Endothelial cell of umbilical vein (primary cell): ENCODE measurements around the gene EIF4A3. TPM values are rescaled to one million over a fixed set of nuclear protein-coding genes. Genes with fewer than 3 reads are reported as not detected.
A peak's percentile ranks its signal among the peaks of the same experiment; 100 is the strongest.

Source experiments
- BruUV-seq: library from RNA; stranded (reverse); fragments of 400-500 nt; replicated peaks from 2 replicates; lab custom pipeline; 2021; lab: Mats Ljungman, UMichigan
- CTCF ChIA-PET: fragments of 300-600, 350-600 bp; sonication (Branson Sonifier 250); formaldehyde crosslinking; loops from one replicate; lab custom pipeline; 2021; ENCODE audit warnings: antibody characterized with exemption, inconsistent platforms; lab: Charles Lee
- POLR2A ChIA-PET: fragments of 300-600, 350-600 bp; sonication (Branson Sonifier 250); formaldehyde crosslinking; loops from one replicate; lab custom pipeline; 2021; ENCODE audit warnings: antibody characterized with exemption, inconsistent platforms; lab: Charles Lee
- DNase-seq: peaks from one replicate; pipeline ENCODE4 v3.0.0-alpha.2; 2011; ENCODE audit warnings: low read depth, low spot score
- FAIRE-seq: peaks from 2 replicates; lab custom pipeline; 2011; peaks lifted over from hg19 to GRCh38; lab: Jason Lieb, UNC
- H2AFZ ChIP-seq: 2 replicates; pipeline ENCODE4 v1.6.0; 2012; ENCODE audit warnings: low read depth, low read length, control low read depth, inconsistent platforms
- H3K27ac ChIP-seq: 2 replicates; pipeline ENCODE4 v1.5.1; 2011; ENCODE audit warnings: low read depth, mild to moderate bottlenecking, control low read depth, low read length, moderate library complexity; ENCODE audit not compliant: insufficient read depth
- H3K27me3 ChIP-seq, 2 experiments: 2 replicates each; pipeline versions ENCODE4 v1.6.0 to v1.6.1; 2011; ENCODE audit warnings: low read length in 2 of 2, mixed read lengths in 1 of 2; ENCODE audit not compliant: control insufficient read depth in 2 of 2, insufficient read depth in 2 of 2
- H3K36me3 ChIP-seq, 2 experiments: 2 replicates in 1 of 2; 3 replicates in 1 of 2; pipeline ENCODE4 v1.5.1; 2011; ENCODE audit warnings: low read length in 2 of 2, mild to moderate bottlenecking in 1 of 2, moderate library complexity in 1 of 2; ENCODE audit not compliant: control insufficient read depth in 2 of 2, insufficient read depth in 2 of 2; ENCODE audit errors: extremely low read depth in 1 of 2
- H3K4me1 ChIP-seq: 3 replicates; pipeline ENCODE4 v1.5.1; 2011; ENCODE audit warnings: mild to moderate bottlenecking, low read length; ENCODE audit not compliant: control insufficient read depth, insufficient read depth; ENCODE audit errors: extremely low read depth
- H3K4me2 ChIP-seq: 2 replicates; pipeline ENCODE4 v1.6.1; 2011; ENCODE audit warnings: low read length, control low read depth, mixed read lengths; ENCODE audit not compliant: insufficient read depth
- H3K4me3 ChIP-seq, 3 experiments: fragments of 200-600 bp in 1 of 3; sonication (generic), shearing (Covaris generic) in 1 of 3; replicated peaks in 1 of 3; 2 replicates each; pipeline ENCODE4 v1.5.1; 2011 to 2016; ENCODE audit warnings: control low read depth in 3 of 3, low read length in 3 of 3, mild to moderate bottlenecking in 2 of 3, inconsistent platforms in 1 of 3, low read depth in 1 of 3, moderate library complexity in 1 of 3; ENCODE audit not compliant: insufficient read depth in 1 of 3
- H3K79me2 ChIP-seq: 2 replicates; pipeline ENCODE4 v1.6.0; 2012; ENCODE audit warnings: low read length, inconsistent platforms; ENCODE audit not compliant: control insufficient read depth, insufficient read depth
- H3K9ac ChIP-seq: replicated peaks from 2 replicates; pipeline ENCODE3; 2011; ENCODE audit warnings: low read length, control low read depth; ENCODE audit not compliant: insufficient read depth; ENCODE audit errors: extremely low read depth
- H3K9me1 ChIP-seq: replicated peaks from 3 replicates; pipeline ENCODE4 v1.6.0; 2011; ENCODE audit warnings: mild to moderate bottlenecking, low read length; ENCODE audit not compliant: control insufficient read depth, insufficient read depth; ENCODE audit errors: extremely low read depth
- H3K9me3 ChIP-seq: replicated peaks from 2 replicates; pipeline ENCODE4 v1.5.1; 2012; ENCODE audit warnings: low read length, inconsistent platforms; ENCODE audit not compliant: control insufficient read depth, insufficient read depth
- H4K20me1 ChIP-seq: replicated peaks from 2 replicates; pipeline ENCODE3; 2011; ENCODE audit warnings: mild to moderate bottlenecking, low read length; ENCODE audit not compliant: control insufficient read depth, insufficient read depth; ENCODE audit errors: extremely low read depth
- CTCF ChIP-seq, 2 donors: IDR thresholded peaks; 1 replicate in 1 of 2; 2 replicates in 1 of 2; pipeline ENCODE4 v1.5.1; 2011; ENCODE audit warnings: low read length in 2 of 2, mild to moderate bottlenecking in 2 of 2, moderate library complexity in 2 of 2, control low read depth in 1 of 2, inconsistent platforms in 1 of 2, low read depth in 1 of 2; ENCODE audit not compliant: insufficient read depth in 1 of 2; ENCODE audit errors: extremely low read depth in 1 of 2
- EZH2 ChIP-seq: IDR thresholded peaks from 2 replicates; pipeline ENCODE4 v1.6.1; 2012; ENCODE audit warnings: borderline replicate concordance, low read depth, mild to moderate bottlenecking, moderate library complexity, low read length, inconsistent platforms; ENCODE audit not compliant: severe bottlenecking
- FOS ChIP-seq: IDR thresholded peaks from 2 replicates; pipeline ENCODE4 v1.6.1; 2011; ENCODE audit warnings: mild to moderate bottlenecking, low read length, moderate library complexity, borderline replicate concordance; ENCODE audit not compliant: insufficient read depth
- GATA2 ChIP-seq: IDR thresholded peaks from 2 replicates; pipeline ENCODE4 v1.7.0; 2011; ENCODE audit warnings: low read depth, mild to moderate bottlenecking, moderate library complexity, mixed read lengths, low read length; ENCODE audit not compliant: insufficient read length, insufficient read depth
- JUN ChIP-seq: IDR thresholded peaks from 2 replicates; pipeline ENCODE4 v1.6.1; 2011; ENCODE audit warnings: borderline replicate concordance, low read depth; ENCODE audit not compliant: insufficient read length, insufficient read depth
- MYC ChIP-seq: IDR thresholded peaks from one replicate; pipeline ENCODE4 v1.6.1; 2011; ENCODE audit warnings: mild to moderate bottlenecking, low read depth, low read length
- POLR2A ChIP-seq: IDR thresholded peaks from 2 replicates; pipeline ENCODE4 v1.6.1; 2012; ENCODE audit warnings: low read depth, mild to moderate bottlenecking, control low read depth, low read length
- POLR2AphosphoS5 ChIP-seq: IDR thresholded peaks from 2 replicates; pipeline ENCODE4 v1.6.1; 2012; ENCODE audit warnings: low read depth, mild to moderate bottlenecking, control low read depth, low read length, moderate library complexity; ENCODE audit not compliant: insufficient read depth
- dilution Hi-C: fragments of 300-500 bp; cut with MboI; formaldehyde crosslinking; loops from one replicate; pipeline ENCODE4 v1.15.0; 2019; ENCODE audit warnings: low sequenced_read_pairs; ENCODE audit not compliant: extremely low pct_ligation_motif_present
- intact Hi-C: fragments of 100-400 bp; cut with micrococcal nuclease; formaldehyde crosslinking; loops from one replicate; pipeline ENCODE4 v1.10.0; 2022
- polyA plus RNA-seq, 4 experiments: library from polyadenylated mRNA; depleted of rRNA in 3 of 4; stranded (reverse) in 3 of 4; unstranded in 1 of 4; fragments of >200 nt; gene quantifications; 2 replicates each; pipeline versions ENCODE4 v1.2.1 to v1.2.3, GENCODE V29; 2011 to 2012; ENCODE audit warnings: missing spikeins in 1 of 4
- total RNA-seq: library from RNA; stranded (reverse); gene quantifications from 2 replicates; pipeline ENCODE4 v1.2.3, GENCODE V29; 2021
- TF ChIP-seq, protein P1 (sequence below): IDR thresholded peaks from 2 replicates; pipeline ENCODE4 v1.6.1; 2011; ENCODE audit not compliant: insufficient read depth, insufficient read length

EIF4A3 gene
- total and polyA plus RNA-seq, 2 donors (not counting 3 experiments of a cell fraction or from before 2014, with no cell fraction given) = 90.4 to 94.5 TPM

DNA sequence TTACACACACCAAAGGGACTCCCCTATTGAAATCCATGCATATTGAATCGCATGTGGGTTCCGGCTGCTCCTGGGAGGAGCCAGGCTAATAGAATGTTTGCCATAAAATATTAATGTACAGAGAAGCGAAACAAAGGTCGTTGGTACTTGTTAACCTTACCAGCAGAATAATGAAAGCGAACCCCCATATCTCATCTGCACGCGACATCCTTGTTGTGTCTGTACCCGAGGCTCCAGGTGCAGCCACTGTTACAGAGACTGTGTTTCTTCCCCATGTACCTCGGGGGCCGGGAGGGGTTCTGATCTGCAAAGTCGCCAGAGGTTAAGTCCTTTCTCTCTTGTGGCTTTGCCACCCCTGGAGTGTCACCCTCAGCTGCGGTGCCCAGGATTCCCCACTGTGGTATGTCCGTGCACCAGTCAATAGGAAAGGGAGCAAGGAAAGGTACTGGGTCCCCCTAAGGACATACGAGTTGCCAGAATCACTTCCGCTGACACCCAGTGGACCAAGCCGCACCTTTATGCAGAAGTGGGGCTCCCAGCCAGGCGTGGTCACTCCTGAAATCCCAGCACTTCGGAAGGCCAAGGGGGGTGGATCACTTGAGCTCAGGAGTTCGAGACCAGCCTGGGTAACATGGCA lies 43.4 kb downstream of the EIF4A3 start:
- dilution Hi-C loops (no loop called here), intact Hi-C loops (loop anchor here (10.0 kb wide), 1 partner anchor 261 kb away; no protein-coding TSS in a partner anchor)
- FAIRE-seq = no peak
- H3K4me1 ChIP-seq = peaks cover 10% of the 10 kb centered on the region
- H3K9me1 ChIP-seq = no peaks in the 10 kb centered on the region
- no peak overlapping the region for H3K4me3 ChIP-seq
- no peak overlapping the region for H2AFZ ChIP-seq
- no peak overlapping the region for H3K9ac ChIP-seq
- ChIA-PET POLR2A (no interaction called here), CTCF (interaction anchor here (1.4 kb wide), 1 partner anchor 21 kb away, joined by 6 read pairs; no protein-coding TSS in a partner anchor)
- TF ChIP-seq FOS (no peak), MYC (no peak), POLR2AphosphoS5 (no peak), JUN (no peak), EZH2 (no peak)
- no peak overlapping the region for H3K4me2 ChIP-seq
- no peaks in the 10 kb centered on the region for H3K27me3 ChIP-seq
- no peaks in the 10 kb centered on the region for H4K20me1 ChIP-seq
- H3K36me3 ChIP-seq = no peaks in the 10 kb centered on the region
- no TSS peak for BruUV-seq
- H3K9me3 ChIP-seq = no peaks in the 10 kb centered on the region
- no peak for DNase-seq
- no peak overlapping the region for H3K27ac ChIP-seq
- no peaks in the 10 kb centered on the region for H3K79me2 ChIP-seq

GRCh38 chr17:80102664-80103448 lies 44.1 kb downstream of the EIF4A3 start:
- POLR2A ChIA-PET = no interaction called here
- CTCF ChIA-PET = interaction anchor here (1.7 kb wide), 1 partner anchor 11 kb away, joined by 15 read pairs; no protein-coding TSS in a partner anchor
- Histone ChIP-seq H3K9ac (no peak overlapping the region), H3K36me3 (no peaks in the 10 kb centered on the region), H3K27me3 (no peaks in the 10 kb centered on the region), H3K9me1 (no peaks in the 10 kb centered on the region), H4K20me1 (no peaks in the 10 kb centered on the region), H3K27ac (no peak overlapping the region), H3K79me2 (no peaks in the 10 kb centered on the region), H3K9me3 (no peaks in the 10 kb centered on the region), H3K4me1 (peaks cover 10% of the 10 kb centered on the region), H3K4me3 (no peak overlapping the region), H2AFZ (no peak overlapping the region), H3K4me2 (peak overlapping the region; percentile 55)
- dilution Hi-C loops (no loop called here), intact Hi-C loops (loop anchor here (1.0 to 10.0 kb wide), 2 partner anchors 44 to 262 kb away; partner anchors contain the start of gene EIF4A3)
- FAIRE-seq = no peak
- TF ChIP-seq POLR2A = no peak
- TF ChIP-seq POLR2AphosphoS5 = no peak
- TF ChIP-seq, protein P1, sequence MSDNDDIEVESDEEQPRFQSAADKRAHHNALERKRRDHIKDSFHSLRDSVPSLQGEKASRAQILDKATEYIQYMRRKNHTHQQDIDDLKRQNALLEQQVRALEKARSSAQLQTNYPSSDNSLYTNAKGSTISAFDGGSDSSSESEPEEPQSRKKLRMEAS = no peak
- TF ChIP-seq GATA2 = no peak
- TF ChIP-seq FOS = no peak
- TF ChIP-seq JUN = no peak
- TF ChIP-seq MYC = no peak
- TF ChIP-seq EZH2 = no peak
- no peak for TF ChIP-seq CTCF (IDR thresholded peaks at IDR 0.05; ENCODE audit: extremely low read depth in 1 of 2, insufficient read depth in 1 of 2, low read depth in 1 of 2, low read length in 2 of 2)
- no TSS peak for BruUV-seq
- DNase-seq = no peak
